Epithelial cell of proximal tubule (primary cell): Measurements from ENCODE around the gene FXYD1. TPM values are rescaled to one million over a fixed set of nuclear protein-coding genes. Genes with fewer than 3 reads are reported as not detected.

Experiments
- DNase-seq: peaks from one replicate; pipeline ENCODE4 v3.0.0-alpha.2; 2011; ENCODE audit warnings: low read depth
- H3K4me3 ChIP-seq: 2 replicates; pipeline ENCODE4 v1.5.1; 2011; ENCODE audit warnings: low read depth, mild to moderate bottlenecking, low read length
- total RNA-seq: library from RNA; depleted of rRNA; stranded (reverse); fragments of >200 nt; gene quantifications from 2 replicates; pipeline ENCODE4 v1.2.3, GENCODE V29; 2015
- TF ChIP-seq, protein P1 (sequence below): conservative IDR thresholded peaks from 2 replicates; pipeline ENCODE4 v1.5.1; 2012; ENCODE audit warnings: low read depth, mild to moderate bottlenecking, low read length

FXYD1 gene
- total RNA-seq, 1 donor from 2014 or later: not detected

DNA sequence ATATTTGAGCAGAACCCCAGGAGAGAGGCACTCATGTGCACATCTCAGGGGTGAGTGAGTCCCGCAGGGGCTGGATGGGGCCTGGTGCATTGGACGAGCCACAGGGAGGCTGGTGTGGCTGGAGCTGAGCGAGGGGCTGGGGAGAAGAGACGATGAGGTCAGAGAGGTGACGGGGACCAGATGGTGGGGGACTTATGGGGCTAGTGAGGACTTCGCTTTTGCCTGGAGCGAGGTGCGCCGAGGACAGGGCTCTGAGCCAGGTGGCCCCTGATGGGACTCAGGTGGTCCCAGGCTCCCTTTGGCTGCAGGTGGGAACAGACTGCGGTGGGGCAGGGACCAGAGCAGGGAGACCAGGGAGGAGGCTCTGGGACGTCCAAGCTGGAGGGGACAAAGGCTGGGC, 29.9 kb upstream of the FXYD1 start:
- no peak overlapping the region for H3K4me3 ChIP-seq
- TF ChIP-seq, protein P1, sequence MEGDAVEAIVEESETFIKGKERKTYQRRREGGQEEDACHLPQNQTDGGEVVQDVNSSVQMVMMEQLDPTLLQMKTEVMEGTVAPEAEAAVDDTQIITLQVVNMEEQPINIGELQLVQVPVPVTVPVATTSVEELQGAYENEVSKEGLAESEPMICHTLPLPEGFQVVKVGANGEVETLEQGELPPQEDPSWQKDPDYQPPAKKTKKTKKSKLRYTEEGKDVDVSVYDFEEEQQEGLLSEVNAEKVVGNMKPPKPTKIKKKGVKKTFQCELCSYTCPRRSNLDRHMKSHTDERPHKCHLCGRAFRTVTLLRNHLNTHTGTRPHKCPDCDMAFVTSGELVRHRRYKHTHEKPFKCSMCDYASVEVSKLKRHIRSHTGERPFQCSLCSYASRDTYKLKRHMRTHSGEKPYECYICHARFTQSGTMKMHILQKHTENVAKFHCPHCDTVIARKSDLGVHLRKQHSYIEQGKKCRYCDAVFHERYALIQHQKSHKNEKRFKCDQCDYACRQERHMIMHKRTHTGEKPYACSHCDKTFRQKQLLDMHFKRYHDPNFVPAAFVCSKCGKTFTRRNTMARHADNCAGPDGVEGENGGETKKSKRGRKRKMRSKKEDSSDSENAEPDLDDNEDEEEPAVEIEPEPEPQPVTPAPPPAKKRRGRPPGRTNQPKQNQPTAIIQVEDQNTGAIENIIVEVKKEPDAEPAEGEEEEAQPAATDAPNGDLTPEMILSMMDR: no peak
- DNase-seq: no peak

DNA sequence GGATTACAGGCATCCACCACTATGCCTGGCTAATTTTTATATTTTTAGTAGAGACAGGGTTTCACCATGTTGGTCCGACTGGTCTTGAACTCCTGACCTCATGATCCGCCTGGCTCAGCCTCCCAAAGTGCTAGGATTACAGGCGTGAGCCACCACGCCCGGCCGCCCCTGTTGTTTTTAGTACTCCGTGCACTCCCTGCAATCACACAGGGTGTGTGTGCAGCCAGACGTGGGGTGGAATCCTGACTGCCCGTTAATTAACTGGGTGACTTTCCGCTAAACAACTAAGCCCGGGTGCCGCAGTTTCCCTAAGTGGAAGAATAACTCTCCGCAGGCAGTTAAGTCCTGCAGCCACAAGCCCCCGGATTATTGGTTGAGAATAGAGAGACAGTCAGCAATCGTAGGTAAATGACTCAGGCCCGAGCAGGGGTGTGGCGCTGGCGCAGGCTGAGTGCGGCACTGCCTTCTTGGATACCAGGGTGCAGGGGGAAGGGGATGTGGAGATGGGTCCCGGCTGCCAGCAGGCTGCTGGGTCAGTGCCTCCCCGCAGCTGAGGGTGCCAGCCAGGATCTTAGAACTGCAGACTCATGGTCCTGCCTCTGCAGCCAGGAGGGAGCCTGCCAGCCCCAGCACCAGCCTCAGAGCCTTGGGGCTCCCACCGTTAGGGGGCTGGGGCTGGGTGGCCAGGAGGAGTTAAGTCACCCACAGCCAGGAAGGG, 29.1 kb upstream of the FXYD1 start:
- no peak overlapping the region for H3K4me3 ChIP-seq
- DNase-seq: no peak

DNA sequence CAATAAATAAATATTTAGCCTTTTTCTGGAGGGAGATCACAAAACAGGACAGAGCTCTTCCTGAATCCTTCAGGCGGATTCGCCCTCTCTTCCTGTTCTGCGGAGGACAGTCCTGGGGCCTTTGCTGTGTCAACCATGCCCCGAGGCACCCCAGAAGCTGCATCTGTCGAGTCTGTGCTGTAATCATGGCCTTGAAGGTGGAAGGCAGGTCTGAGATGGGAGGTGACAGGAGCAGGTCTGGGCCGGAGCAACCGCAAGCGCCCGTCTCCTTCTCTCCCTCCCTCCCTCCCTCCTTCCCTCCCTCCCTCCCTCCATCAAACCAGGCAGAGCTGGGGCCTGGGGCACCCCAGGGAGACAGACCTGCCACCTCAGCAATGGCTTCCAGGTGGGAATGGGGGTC, 27.6 kb upstream of the FXYD1 start:
- TF ChIP-seq, protein P1: no peak
- DNase-seq: no peak
- no peak overlapping the region for H3K4me3 ChIP-seq

More for the DNA sequence above, 29.1 kb upstream of the FXYD1 start:
- TF ChIP-seq, protein P1: no peak

DNA sequence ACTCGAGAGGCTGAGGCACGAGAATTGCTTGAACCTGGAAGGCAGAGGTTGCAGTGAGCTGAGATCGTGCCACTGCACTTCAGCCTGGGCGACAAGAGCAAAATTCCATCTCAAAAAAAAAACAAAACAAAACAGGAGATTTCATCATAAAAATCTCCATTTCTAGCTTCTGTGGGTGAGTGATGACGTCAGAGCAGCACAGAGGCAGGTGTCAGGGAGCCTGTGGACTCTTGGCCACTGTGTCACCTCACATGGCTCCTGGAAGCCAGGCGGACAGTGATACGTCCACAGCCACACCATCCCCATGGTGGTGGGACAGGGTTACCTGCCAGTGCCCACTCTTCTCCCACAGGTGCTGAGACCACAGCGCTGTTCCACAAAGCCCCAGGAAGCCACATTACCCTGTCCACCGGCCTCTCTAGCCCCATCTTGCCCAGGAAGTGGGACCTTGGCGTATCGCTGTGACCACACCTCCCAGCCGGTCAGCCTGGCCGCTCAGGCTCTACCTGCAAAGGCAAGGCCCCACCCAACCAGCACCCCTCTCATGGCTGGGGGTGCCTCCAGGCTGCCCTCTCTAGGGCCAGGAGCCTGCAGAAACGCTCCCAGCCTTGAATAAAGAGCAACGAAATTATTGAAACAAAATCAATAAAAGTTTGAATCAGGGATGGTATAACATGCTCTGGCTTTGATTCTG, 25.5 kb upstream of the FXYD1 start:
- DNase-seq: no peak
- H3K4me3 ChIP-seq: no peak overlapping the region
- TF ChIP-seq, protein P1: no peak

DNA sequence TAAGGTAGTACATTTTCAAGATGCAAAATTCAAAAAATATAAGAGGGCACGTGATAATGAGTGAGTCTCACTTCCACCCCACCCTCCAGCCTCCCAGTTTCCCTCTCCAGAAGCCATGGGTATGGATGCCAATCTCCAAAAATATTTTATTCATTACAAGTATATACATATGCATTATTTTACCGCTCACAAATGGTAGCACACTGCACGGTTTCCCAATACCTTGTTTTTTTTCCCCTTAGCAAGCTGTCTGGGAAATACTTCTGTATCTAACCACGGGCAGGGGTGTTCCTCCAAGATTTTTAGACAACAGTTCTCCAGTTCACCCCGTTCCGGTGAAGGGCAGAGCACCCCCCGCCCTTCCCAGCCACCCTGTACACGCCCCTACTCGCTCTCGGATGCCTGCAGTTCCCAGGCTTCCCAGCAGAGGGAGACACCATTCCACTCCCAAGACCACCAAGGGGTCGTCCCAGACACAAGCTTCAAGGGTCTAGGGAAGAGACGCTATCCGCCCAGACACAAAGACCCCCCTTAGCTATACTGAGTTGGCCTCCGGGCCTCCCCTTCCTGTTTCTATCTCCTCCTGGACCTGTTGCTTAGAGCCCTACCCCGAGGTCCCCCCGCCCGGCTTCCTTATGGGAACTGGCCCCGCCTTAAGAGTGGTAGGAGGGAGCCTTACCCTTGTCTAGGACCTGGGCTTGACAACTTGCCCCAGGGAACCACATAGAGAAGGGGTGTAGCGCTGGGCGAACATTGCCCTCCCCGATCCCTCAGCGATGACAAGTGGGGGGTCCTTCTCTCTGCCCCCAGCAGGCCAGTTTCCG, 24.1 kb upstream of the FXYD1 start:
- TF ChIP-seq, protein P1: peak; percentile 97
- no peak for DNase-seq
- no peak overlapping the region for H3K4me3 ChIP-seq

DNA sequence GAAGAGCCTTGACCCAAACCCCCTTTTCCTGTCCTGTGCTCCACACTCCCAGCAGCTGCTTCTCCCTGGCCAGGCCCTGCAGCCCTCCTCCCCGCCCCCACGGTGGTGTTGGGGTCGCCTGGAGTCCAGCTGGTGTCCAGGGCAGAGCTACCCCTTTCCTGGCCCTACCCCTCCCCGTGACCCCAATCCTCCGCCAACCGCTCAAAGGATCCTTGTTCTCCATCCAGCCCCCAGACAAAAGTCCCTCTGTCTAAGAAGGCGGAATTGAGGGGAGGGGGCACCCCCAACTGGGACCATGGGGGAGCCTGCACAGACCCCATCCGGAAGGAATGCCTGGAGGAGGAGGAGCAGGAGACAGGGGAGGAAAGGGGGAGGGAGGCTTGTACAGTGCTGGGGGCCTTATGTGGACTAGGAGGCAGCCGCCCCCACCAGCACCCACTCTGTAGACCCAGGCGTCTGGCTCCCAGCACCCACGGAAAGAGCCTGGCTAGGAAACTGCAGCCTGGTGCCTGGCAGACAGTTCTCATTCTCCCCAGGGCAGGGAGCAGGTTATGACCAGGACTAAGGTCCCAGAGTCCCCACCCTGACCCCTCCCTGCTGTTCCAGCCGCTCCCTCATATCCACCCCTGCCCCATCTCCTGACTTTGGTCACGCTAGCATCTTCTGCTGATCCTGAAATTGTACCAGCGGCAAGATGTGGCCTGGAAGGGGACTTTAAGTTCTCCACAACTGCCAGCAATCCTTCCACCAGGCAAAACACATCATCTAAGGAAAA, 23.3 kb upstream of the FXYD1 start, which contains the start of gene FXYD3:
Gene FXYD3 (plus strand): TSS at position 647 of the 775 bp plus-strand sequence. CDS start 3,554 bp downstream, outside the sequence.
- TF ChIP-seq, protein P1: no peak
- H3K4me3 ChIP-seq: no peak within 1 kb of the TSS
- DNase-seq: no peak
